ES-I3 (cell line): ENCODE measurements around the gene ADGRB3.

Source experiments
- H3K36me3 ChIP-seq: 2 replicates; pipeline ENCODE4 v1.6.1; 2013; ENCODE audit warnings: mild to moderate bottlenecking, low read length, control low read depth, moderate library complexity; ENCODE audit not compliant: insufficient read depth
- H3K4me1 ChIP-seq: 2 replicates; pipeline ENCODE4 v1.6.1; 2013; ENCODE audit warnings: mild to moderate bottlenecking, control low read depth, low read length; ENCODE audit not compliant: insufficient read depth
- H3K9ac ChIP-seq: 2 replicates; pipeline ENCODE4 v1.6.1; 2013; ENCODE audit warnings: low read depth, mild to moderate bottlenecking, low read length, moderate library complexity
- H3K9me3 ChIP-seq: 2 replicates; pipeline ENCODE4 v1.6.1; 2013; ENCODE audit warnings: mild to moderate bottlenecking, low read length, moderate library complexity; ENCODE audit not compliant: control insufficient read depth, insufficient read depth

ADGRB3 gene

GRCh38 chr6:68701159-68701558, 66.1 kb downstream of the ADGRB3 start:
- no peaks in the 10 kb centered on the region for H3K9me3 ChIP-seq
- no peaks in the 10 kb centered on the region for H3K36me3 ChIP-seq
- H3K9ac ChIP-seq, result no peak overlapping the region
- H3K4me1 ChIP-seq, result no peaks in the 10 kb centered on the region; the same call in 1 of the 2 replicates

- no peaks in the 10 kb centered on the region; the same call in 1 of the 2 replicates for H3K4me1 ChIP-seq
- no peaks in the 10 kb centered on the region for H3K36me3 ChIP-seq
- no peaks in the 10 kb centered on the region for H3K9me3 ChIP-seq
- H3K9ac ChIP-seq, result no peak overlapping the region
Observed at GRCh38 chr6:68704485-68704884, 69.4 kb downstream of the ADGRB3 start.

GRCh38 chr6:68709091-68709490, 74.0 kb downstream of the ADGRB3 start:
- no peaks in the 10 kb centered on the region; the same call in 1 of the 2 replicates for H3K4me1 ChIP-seq
- H3K9me3 ChIP-seq, result no peaks in the 10 kb centered on the region
- H3K9ac ChIP-seq, result no peak overlapping the region
- no peaks in the 10 kb centered on the region for H3K36me3 ChIP-seq

- no peaks in the 10 kb centered on the region for H3K9me3 ChIP-seq
- H3K9ac ChIP-seq, result no peak overlapping the region
- no peaks in the 10 kb centered on the region; the same call in 1 of the 2 replicates for H3K4me1 ChIP-seq
- H3K36me3 ChIP-seq, result no peaks in the 10 kb centered on the region
Observed at GRCh38 chr6:68709882-68710281, 74.8 kb downstream of the ADGRB3 start.

GRCh38 chr6:68710496-68710895, 75.4 kb downstream of the ADGRB3 start:
- Histone ChIP-seq H3K4me1 (no peaks in the 10 kb centered on the region; the same call in 1 of the 2 replicates), H3K36me3 (no peaks in the 10 kb centered on the region), H3K9me3 (no peaks in the 10 kb centered on the region), H3K9ac (no peak overlapping the region)

- no peaks in the 10 kb centered on the region; the same call in 1 of the 2 replicates for H3K4me1 ChIP-seq
- H3K9me3 ChIP-seq, result no peaks in the 10 kb centered on the region
- no peak overlapping the region for H3K9ac ChIP-seq
- H3K36me3 ChIP-seq, result no peaks in the 10 kb centered on the region
Observed at GRCh38 chr6:68710916-68711315, 75.8 kb downstream of the ADGRB3 start.

GRCh38 chr6:68711386-68712000, 76.4 kb downstream of the ADGRB3 start:
- Histone ChIP-seq H3K9me3 (no peaks in the 10 kb centered on the region), H3K4me1 (no peaks in the 10 kb centered on the region; the same call in 1 of the 2 replicates), H3K36me3 (no peaks in the 10 kb centered on the region), H3K9ac (no peak overlapping the region)

- no peaks in the 10 kb centered on the region for H3K36me3 ChIP-seq
- no peaks in the 10 kb centered on the region for H3K9me3 ChIP-seq
- no peak overlapping the region for H3K9ac ChIP-seq
- no peaks in the 10 kb centered on the region for H3K4me1 ChIP-seq
Observed at GRCh38 chr6:68716620-68717019, 81.5 kb downstream of the ADGRB3 start.

- Histone ChIP-seq H3K36me3 (no peaks in the 10 kb centered on the region), H3K4me1 (no peaks in the 10 kb centered on the region), H3K9me3 (no peaks in the 10 kb centered on the region), H3K9ac (no peak overlapping the region)
Observed at GRCh38 chr6:68718385-68719073, 83.4 kb downstream of the ADGRB3 start.

GRCh38 chr6:68719761-68720160, 84.7 kb downstream of the ADGRB3 start:
- Histone ChIP-seq H3K9ac (no peak overlapping the region), H3K36me3 (no peaks in the 10 kb centered on the region), H3K4me1 (no peaks in the 10 kb centered on the region), H3K9me3 (no peaks in the 10 kb centered on the region)

GRCh38 chr6:68722891-68723527, 87.9 kb downstream of the ADGRB3 start:
- H3K4me1 ChIP-seq, result no peaks in the 10 kb centered on the region
- H3K9ac ChIP-seq, result no peak overlapping the region
- no peaks in the 10 kb centered on the region for H3K36me3 ChIP-seq
- no peaks in the 10 kb centered on the region for H3K9me3 ChIP-seq

GRCh38 chr6:68724060-68724459, 89.0 kb downstream of the ADGRB3 start:
- H3K36me3 ChIP-seq, result no peaks in the 10 kb centered on the region
- H3K9ac ChIP-seq, result no peak overlapping the region
- no peaks in the 10 kb centered on the region for H3K4me1 ChIP-seq
- no peaks in the 10 kb centered on the region for H3K9me3 ChIP-seq

- Histone ChIP-seq H3K9me3 (no peaks in the 10 kb centered on the region), H3K4me1 (no peaks in the 10 kb centered on the region), H3K9ac (no peak overlapping the region), H3K36me3 (no peaks in the 10 kb centered on the region)
Observed at GRCh38 chr6:68726337-68726736, 91.3 kb downstream of the ADGRB3 start.

GRCh38 chr6:68726992-68727391, 91.9 kb downstream of the ADGRB3 start:
- Histone ChIP-seq H3K9me3 (no peaks in the 10 kb centered on the region), H3K9ac (no peak overlapping the region), H3K36me3 (no peaks in the 10 kb centered on the region), H3K4me1 (no peaks in the 10 kb centered on the region)

GRCh38 chr6:68727699-68728098, 92.6 kb downstream of the ADGRB3 start:
- Histone ChIP-seq H3K36me3 (no peaks in the 10 kb centered on the region), H3K9ac (no peak overlapping the region), H3K4me1 (no peaks in the 10 kb centered on the region), H3K9me3 (no peaks in the 10 kb centered on the region)
